HG02943 (cell line): ENCODE data around the gene TMEM117.
"Not testable (repeated sequence)": the region's sequence is repeated elsewhere in the genome, so short reads cannot be mapped to it uniquely, and the experiment has no call there.

Experiments used
- ATAC-seq: cut with Tn5 transposase; IDR thresholded peaks from one replicate; pipeline ENCODE4 v1.9.1; 2021; ENCODE audit warnings: mild to moderate bottlenecking, low read depth, moderate library complexity; ENCODE audit not compliant: unreplicated experiment

TMEM117 gene

DNA sequence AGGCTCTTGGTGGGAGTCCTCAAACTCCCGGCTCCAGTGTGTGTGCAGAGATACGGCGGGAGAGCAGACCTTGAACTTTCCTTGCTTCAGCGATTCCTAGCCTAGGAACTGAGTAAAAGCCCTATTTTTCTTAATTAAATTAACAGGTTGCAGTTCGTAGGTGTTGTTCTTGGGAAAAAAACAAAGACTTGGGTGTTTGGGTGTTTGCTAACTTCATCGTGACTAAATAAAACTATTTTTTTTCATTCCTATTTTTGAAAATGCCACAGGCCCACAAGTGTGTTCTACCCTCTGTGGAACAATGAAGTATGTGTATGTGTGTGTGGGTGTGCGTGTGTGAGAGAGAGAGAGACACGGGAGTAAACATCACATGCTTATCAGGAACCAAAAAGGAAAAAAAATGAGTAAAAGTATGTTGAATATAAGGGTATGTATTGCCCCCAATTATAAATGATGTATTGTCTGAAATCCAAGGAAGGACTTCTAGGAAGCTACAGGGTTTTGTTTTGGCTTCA lies 651 bp downstream of the TMEM117 start:
- ATAC-seq: peak; percentile 41

DNA sequence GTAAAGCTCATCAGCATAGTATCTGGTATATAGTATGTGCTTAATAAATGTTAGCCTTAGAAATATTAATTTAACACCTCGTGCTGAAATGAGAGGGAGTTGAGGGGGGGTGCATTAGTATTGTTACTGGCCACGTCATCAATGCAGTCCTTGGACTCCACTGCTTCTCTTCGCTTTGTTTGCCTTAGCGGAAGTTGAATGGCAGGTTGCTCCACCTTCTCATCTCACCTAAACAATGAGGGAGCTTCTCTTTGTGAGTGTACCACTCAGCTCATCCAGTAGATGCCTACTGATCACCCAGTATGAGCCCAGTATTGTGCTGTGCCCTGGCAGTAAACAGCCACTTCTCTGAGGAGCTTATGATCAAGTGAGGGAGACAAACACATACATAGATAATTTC lies 4.5 kb downstream of the TMEM117 start:
- ATAC-seq: no peak

DNA sequence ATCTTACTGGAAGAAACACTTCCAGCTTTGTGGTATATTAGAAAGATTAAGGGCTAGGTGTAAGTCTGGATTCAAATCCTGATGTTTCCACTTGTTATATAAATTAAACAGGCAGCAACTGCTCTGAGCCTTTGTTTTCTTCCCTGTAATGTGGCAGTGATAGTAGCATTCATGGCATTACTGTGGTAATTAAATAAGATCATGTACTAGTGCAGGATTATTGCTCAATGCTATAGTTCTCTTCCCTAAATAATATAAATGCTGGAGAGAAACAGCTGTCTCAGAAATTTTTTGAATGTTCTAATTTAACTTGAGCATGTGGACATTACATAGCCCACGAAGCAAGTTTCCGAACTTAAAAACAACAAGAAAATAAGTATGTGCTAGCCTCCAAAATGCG lies 5.4 kb downstream of the TMEM117 start:
- ATAC-seq: no peak

DNA sequence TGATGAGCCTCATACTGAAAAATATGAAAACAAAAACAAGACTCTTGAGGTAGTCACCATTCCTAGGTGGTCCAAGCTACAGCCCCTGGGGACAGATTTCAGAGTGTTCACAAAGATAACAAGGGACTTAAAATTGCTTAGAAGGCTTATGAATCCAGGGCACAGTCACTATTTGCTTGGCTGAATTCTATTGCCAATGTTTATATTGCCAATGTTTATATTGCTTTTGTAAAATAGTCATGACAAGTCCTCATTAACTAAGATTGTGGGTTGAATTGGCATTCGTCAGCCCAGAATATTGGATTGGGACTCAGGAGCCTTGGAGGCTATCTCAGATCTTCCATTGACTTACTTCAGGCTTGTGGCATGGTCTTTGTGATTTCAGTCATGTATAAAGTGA lies 6.4 kb downstream of the TMEM117 start:
- no peak for ATAC-seq

DNA sequence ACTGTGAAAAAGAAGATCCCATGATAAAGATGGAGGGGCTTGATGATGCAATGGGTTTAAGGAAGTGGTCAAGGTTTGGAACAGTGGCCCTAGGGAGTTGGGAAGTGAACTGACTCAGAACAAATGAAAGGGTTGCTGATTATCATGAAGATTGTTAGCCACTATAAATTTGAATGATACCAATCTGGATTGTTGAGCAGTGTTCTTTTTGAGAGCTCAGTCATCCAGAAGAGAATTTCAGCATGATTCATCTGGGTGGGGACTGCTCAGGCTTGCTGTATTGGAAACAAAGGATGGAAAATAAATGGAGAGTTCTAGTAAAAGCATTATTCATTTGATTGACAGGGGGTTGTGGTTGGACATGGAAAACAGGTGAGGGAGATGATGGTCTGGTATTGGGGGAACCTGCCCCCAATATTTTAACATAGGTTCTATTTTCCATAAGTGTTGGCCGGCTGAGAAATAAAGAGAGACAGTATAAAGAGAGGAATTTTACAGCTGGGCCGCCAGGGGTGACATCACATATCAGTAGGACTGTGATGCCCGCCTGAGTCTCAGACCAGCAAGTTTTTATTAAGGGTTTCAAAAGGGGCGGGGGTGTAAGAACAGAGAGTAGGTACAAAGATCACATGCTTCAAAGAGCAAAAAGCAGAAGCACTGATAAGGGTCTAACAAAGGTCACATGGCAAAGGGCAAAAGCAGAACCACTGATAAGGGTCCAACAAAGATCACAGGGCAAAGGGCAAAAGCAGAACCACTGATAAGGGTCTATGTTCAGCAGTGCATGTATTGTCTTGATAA lies 11.7 kb downstream of the TMEM117 start:
- not testable (repeated sequence) for ATAC-seq

DNA sequence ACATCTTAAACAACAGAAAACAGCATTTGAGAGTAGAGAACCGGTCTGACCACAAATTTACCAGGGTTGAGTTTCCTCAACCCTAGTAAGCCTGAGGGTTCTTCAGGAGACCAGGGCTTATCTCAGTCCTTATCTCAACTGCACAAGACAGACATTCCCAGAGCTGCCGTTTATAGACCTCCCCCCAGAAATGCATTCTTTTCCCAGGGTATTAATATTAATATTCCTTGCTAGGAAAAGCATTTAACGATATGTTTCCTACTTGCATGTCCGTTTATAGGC lies 12.3 kb downstream of the TMEM117 start:
- no peak for ATAC-seq

DNA sequence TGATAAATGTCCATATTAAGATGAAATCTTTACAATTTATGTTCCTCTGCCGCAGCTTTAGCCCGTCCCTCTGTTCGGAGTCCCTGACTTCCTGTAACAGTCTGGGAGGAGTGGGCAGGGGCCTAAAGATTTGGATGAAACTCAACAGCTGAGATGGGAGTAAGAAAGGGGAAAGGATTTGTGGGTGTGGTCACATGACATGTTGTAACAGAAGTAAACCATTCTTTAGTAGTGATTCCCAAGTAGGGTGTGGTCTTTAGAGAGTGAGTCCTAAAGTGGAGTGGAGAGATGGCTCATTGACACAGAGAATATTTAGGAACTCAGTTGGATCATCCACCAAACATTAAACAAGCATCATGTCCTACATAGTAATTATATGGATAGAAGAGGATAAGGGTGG lies 12.9 kb downstream of the TMEM117 start:
- ATAC-seq: no peak

DNA sequence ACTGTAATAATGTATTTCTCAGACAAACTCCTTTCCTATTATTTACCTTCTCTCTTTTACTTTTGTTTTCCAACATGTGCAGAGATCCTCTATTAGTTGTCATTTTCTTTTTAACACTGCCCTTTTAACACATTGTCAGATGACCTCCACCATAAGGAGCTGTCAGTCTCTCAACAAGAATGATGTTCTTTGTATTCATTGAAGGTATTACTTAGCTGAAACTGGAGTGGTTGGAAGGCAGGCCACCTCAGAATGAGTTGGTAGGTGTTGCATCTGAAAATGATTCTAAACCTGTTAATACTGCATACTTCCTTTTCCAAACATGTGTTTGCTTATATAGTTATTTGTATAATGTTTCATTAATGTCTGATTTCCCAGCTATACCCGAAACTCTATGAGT lies 16.9 kb downstream of the TMEM117 start:
- ATAC-seq: no peak

DNA sequence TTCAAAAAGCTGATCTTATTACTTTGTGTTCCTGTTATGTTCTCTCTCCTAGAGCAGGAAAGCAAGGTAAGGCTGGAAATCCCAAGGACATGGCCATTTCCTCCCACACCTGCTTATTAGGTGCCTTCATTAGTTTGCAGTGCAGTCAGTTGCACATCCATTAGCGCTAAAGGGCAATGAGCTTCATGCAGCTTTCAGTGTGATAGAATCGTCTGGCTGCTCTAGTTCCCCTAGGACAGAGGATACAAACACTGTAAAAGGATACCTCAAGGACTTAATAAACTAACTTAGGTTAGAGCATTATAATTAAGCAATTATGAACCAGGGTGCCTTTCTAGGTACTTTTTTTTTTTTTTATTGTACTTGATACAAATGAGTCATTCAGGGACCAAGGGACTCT lies 21.1 kb downstream of the TMEM117 start:
- ATAC-seq: no peak

DNA sequence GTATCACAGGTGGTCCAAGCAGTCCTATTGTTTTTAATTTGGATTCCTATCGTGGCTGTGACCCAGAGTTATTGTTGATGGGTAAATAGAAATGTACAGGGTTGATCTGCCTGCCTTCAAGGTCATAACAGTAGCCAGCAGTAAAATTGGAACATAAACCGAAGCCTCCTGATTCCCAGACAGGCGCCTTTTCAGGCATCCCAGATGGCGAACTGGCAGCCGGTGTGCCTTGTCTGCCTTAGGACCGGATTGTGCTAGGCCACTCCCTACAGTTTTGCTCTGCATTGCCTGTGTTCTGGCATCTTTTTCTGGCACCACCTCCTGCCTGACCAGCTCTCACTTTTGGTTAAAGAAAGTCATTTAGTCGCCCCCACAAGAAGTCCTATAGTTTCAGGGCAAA lies 22.2 kb downstream of the TMEM117 start:
- no peak for ATAC-seq

DNA sequence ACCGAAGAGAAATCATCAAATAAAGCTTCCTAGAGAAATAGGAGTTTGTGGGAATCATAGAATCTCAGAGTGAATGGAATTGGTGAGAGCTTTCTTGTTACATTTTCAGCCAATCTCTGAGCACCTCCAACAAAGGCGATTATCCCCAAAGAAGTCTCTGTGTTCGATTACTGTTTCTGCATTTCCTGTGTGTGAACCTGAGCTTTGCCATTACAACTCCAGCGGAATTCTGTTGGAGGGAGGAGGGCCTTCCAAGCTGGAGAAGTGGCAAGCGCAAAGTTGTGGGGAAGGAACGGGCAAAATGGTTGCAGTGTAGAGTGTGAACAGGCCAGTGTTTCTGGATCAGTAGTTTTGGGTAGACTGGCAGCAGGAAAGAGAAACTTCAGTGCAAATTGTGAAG lies 23.1 kb downstream of the TMEM117 start:
- ATAC-seq: no peak

DNA sequence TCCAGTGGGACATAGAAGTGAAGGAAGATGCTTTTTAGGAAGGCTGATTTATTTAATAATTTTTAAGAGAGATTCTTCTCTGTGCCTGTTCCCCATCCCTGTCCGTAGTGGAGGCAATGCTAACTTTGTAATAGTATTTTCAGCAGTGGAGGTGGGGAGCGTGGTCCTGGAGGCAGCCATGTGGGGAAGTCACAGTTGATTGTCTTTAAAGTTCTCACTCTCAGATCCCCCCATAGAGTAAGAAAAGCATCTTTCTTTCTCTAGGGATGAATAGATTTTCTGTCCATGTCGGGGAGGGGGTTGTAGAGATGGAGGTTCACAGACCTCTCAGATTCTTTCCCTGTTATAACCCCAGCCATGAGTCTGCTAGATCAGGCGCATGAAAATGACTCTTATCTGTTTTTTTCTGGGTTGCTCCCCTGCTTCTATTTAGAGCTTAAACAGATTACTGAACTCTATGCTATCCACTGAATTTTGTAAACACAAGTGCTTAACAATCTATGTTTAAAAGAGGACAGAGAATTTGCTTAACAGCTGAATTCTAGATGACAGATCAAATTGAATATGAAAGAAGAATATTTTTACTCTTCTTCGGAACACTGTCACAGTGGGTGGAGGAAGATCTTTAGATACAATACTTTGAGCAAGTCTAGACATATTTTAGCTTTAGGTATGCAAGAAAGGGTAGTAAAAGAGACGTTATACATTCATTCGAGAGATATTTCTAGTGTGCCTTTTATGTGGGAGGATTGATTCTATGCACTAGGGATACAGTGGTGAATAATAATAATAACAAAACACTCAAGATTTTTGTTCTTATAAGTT lies 25.3 kb downstream of the TMEM117 start:
- no peak for ATAC-seq

DNA sequence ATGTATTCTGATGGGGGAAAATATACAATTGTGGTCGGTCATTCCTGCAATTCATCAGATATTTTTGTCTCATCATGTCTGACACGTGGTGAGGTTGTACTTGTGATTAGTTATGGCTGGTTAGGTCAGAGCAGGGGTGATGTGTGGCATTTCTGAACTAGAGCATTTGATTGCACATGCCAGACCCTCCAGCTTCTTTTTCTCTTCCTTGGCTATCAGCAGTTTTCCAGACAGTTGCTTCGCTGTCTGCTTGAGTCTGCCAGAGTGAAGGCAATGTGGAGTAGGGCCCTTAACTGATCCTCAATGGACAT lies 25.9 kb downstream of the TMEM117 start:
- ATAC-seq: no peak

DNA sequence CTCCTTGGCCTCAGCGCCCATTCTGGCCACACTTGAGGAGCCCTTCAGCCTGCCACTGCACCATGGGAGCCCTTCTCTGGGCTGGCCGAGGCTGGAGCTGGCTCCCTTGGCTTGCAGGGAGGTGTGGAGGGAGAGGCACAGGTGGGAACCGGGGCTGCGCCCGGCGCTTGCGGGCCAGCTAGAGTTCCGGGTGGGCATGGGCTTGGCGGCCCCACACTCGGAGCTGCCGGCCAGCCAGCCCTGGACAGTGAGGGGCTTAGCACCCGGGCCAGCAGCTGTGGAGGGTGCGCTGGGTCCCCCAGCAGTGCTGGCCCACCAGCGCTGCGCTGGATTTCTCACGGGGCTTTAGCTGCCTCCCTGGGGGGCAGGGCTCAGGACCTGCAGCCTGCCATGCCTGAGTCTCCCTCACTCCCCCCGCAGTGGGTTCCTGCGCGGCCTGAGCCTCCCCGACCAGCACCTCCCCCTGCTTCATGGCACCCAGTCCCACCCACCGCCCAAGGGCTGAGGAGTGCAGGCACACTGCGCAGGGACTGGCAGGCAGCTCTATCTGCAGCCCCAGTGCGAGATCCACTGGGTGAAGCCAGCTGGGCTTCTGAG lies 28.0 kb downstream of the TMEM117 start:
- ATAC-seq: no peak

DNA sequence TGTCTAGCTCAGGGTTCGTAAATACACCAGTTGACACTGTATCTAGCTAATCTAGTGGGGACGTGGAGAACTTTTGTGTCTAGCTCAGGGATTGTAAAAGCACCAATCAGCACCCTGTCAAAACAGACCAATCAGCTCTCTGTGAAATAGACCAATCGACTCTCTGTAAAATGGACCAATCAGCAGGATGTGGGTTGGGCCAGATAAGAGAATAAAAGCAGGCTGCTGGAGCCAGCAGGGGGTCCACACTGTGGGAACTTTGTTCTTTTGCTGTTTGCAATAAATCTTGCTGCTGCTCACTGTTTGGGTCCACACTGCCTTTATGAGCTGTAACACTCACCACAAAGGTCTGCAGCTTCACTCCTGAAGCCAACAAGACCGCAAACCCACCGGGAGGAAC lies 28.7 kb downstream of the TMEM117 start:
- not testable (repeated sequence) for ATAC-seq

DNA sequence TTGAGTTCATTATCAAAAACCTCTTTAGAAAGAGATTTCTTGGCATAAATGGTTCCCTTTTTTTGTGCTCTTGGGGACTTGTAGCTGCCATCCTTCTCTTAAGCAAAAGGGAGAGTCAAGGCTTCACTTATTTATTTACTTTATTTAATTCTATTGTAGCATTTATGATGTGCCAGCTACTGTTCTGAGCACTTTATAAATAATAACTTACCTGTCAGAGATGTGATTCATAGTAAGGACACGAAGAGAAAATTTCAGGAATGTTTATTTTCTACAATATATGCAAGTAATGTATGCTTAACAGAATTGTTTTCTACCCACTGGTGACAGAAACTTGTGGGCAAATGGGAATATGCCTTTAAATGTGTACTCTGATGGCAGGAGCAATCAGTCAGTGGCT lies 33.3 kb downstream of the TMEM117 start:
- ATAC-seq: no peak

DNA sequence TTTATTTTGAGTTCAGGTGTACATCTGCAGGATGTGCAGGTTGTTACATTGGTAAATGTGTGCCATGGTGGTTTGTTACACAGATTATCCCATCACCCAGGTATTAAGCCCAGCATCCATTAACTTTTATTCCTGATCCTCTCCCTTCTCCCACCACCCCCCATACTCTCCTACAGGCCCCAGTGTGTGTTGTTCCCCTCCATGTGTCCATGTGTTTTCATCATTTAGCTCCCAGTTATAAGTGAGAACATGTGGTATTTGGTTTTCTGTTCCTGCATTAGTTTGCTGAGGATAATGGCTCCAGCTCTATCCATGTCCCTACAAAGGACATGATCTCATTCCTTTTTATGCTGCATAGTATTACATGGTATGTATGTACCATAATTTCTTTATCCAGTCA lies 33.9 kb downstream of the TMEM117 start:
- ATAC-seq: not testable (repeated sequence)

DNA sequence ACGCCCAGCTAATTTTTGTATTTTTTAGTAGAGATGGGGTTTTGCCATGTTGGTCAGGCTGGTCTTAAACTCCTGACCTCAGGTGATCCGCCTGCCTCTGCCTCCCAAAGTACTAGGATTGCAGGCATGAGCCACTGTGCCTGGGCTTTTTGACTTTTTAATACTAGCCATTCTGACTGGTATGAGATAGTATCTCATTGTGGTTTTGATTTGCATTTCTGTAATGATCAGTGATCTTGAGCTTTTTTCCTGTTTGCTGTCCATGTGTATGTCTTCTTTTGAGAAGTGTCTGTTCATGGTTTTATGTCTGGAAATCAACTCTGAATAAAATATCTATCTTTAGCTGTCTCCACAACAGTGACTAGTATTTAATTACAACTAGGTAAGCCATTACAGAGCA lies 35.4 kb downstream of the TMEM117 start:
- ATAC-seq: not testable (repeated sequence)

DNA sequence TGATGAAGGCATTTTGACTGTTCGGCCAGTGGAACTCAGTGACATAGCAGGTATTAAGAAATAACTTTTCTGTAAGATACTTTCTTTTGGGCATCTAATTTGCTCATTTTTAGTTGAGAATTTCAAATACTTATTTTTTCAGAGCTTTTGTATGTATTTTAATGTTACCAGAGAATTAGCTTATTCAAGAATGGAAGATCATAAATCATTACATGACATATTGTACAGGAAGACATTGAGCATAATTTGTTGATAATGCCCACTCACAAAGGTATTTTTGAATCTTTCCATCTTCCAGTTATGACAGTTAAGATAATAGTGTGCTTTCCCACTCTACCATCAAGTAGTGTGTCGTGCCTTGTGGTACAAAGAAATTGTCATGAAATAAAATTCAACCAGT lies 36.5 kb downstream of the TMEM117 start:
- ATAC-seq: no peak

DNA sequence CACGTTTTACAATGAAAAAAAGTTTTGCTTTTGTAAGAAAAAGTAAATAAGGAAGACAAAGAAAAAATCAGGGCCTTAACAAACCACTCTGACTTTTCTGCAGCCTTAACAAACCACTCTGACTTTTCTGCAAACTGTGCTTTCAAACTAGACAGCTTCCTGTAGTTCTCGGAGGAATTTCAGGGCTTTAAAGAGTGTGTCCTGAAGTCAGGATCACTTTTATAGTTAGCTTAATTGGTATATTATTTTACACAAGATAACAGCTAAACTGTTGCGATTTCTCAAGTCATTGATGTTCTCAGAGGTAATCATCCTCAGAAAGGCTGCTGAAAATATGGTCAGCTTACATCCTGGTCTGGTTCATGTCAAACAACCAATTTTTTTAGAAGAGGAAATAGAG lies 42.2 kb downstream of the TMEM117 start:
- ATAC-seq: no peak

DNA sequence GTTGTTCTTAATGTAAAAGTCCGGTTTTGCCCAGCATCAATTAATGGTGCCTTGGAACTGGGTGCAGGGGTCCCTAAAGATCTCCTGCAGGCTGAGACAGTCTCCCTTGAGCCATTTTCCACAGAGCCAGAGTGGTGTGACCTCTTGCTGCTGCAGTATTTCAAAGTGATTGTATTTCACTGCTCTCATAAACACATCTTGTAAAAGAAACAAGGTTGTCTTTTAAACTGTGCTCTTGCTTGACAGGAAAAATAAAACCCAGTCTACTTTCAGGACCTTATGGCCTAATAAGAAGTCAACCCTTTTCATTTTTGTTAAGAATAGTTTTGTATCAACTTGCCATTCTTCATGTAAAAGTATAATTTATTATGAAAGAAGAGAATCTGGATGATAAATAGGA lies 44.7 kb downstream of the TMEM117 start:
- ATAC-seq: no peak
